HL-60 (cell line): ENCODE measurements around the gene SHCBP1.
A peak's percentile ranks its signal among the peaks of the same experiment; 100 is the strongest.

ENCODE experiments used
- DNase-seq, 2 experiments: peaks; one replicate each; pipeline ENCODE4 v3.0.0-alpha.2; 2010 to 2020; ENCODE audit warnings: low read depth in 1 of 2, low spot score in 1 of 2
- H3K27ac ChIP-seq: fragments of 250-450 bp; sonication (Bioruptor Pico); replicated peaks from 2 replicates; pipeline ENCODE4 v1.5.1; 2020; ENCODE audit warnings: mild to moderate bottlenecking, moderate library complexity
- H3K27me3 ChIP-seq: fragments of 250-450 bp; sonication (Bioruptor Pico); 2 replicates; pipeline ENCODE4 v1.5.1; 2021; ENCODE audit warnings: mild to moderate bottlenecking, moderate library complexity; ENCODE audit not compliant: insufficient read depth, poor library complexity, severe bottlenecking
- H3K4me3 ChIP-seq: replicated peaks from 2 replicates; pipeline ENCODE4 v1.5.1; 2011; ENCODE audit warnings: mild to moderate bottlenecking, control low read depth, low read length; ENCODE audit not compliant: insufficient read depth
- GABPA ChIP-seq: IDR thresholded peaks from 2 replicates; pipeline ENCODE4 v1.6.1; 2012; ENCODE audit warnings: low read depth
- POLR2AphosphoS5 ChIP-seq: IDR thresholded peaks from 2 replicates; pipeline ENCODE4 v1.6.1; 2012; ENCODE audit warnings: low read depth
- SPI1 ChIP-seq: IDR thresholded peaks from 2 replicates; pipeline ENCODE4 v1.6.1; 2012; ENCODE audit warnings: low read depth, mild to moderate bottlenecking, borderline replicate concordance
- TF ChIP-seq, protein P1 (sequence below): IDR thresholded peaks from one replicate; pipeline ENCODE4 v1.5.1; 2011; ENCODE audit warnings: low read length, control low read depth, inconsistent platforms; ENCODE audit not compliant: insufficient read depth
- TF ChIP-seq, protein P2 (sequence below): IDR thresholded peaks from 2 replicates; pipeline ENCODE4 v1.6.1; 2012; ENCODE audit warnings: low read depth; ENCODE audit not compliant: insufficient replicate concordance

The SHCBP1 gene

DNA sequence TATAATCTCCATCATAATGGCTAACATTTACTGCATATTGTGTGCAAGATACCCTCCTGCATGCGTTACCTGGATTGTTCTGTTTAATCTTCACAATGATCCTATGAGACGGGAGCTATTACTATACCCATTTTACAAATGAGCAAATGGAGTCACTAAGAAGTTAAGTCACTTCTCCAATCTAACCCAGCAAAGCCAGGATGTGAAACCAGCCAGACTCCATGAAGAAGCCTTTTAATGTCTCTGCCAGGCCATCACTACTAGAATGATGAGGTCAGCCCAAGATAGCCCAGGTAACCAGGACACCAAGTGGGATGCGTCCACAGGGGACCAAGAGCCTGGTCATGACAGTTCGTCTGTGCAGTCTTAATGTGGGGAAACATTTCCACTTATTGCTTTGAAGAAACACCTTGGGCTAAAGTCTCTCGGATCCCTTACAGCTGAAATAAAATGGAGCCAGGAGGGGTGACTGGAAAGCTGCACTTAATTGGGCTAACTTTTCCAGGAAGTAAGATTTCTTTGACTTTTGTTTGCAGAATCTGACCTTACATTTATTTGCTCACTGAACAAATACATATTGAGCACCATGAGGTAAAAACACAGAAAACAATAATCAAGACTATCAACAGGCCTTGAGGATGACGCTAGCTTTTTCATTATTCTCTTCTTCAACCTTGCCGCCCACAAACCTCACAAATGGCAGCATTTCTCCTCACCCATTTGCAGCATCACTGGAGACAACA is 926 bp upstream of the SHCBP1 start:
- no peak overlapping the region; the same call in 1 of the 2 replicates for H3K27ac ChIP-seq

DNA sequence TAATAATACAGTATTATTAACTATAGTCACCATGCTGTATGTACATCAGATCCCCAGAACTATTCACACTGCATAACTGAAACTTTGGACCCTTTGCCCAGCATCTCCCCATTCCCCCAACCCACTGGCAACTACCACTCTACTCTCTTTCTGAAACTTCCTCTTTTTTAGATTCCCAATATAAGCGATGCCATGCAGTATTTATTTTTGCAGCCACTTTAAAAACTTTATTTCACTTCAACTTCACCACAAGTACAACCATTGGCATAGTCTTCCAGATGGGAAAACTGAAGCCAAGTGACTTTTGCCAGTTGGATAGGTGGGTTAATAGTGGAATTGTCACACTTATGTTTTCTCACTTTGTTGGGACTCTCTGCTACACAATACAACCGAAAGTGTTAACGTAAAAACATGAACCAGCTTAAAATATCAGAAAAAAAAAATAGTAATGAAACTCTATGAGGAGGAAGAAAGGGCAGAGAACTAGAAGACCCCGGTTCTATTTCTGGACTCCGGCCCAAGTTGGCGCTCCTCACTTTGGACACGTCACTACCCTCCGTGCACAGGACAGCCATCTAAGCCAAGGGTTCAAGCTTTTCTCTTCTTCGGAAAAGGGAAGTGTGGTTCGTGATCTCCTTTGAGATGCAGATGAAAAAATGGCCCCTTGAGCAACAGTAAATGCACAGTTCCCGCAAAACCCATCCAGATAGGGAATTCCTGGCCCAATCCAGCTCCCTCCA is 743 bp downstream of the SHCBP1 start:
- no peaks in the 10 kb centered on the region for H3K27me3 ChIP-seq
- TF ChIP-seq, protein P1, sequence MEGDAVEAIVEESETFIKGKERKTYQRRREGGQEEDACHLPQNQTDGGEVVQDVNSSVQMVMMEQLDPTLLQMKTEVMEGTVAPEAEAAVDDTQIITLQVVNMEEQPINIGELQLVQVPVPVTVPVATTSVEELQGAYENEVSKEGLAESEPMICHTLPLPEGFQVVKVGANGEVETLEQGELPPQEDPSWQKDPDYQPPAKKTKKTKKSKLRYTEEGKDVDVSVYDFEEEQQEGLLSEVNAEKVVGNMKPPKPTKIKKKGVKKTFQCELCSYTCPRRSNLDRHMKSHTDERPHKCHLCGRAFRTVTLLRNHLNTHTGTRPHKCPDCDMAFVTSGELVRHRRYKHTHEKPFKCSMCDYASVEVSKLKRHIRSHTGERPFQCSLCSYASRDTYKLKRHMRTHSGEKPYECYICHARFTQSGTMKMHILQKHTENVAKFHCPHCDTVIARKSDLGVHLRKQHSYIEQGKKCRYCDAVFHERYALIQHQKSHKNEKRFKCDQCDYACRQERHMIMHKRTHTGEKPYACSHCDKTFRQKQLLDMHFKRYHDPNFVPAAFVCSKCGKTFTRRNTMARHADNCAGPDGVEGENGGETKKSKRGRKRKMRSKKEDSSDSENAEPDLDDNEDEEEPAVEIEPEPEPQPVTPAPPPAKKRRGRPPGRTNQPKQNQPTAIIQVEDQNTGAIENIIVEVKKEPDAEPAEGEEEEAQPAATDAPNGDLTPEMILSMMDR, result no peak
- TF ChIP-seq GABPA (no peak), POLR2AphosphoS5 (no peak), SPI1 (peak; percentile 92)
- TF ChIP-seq, protein P2, sequence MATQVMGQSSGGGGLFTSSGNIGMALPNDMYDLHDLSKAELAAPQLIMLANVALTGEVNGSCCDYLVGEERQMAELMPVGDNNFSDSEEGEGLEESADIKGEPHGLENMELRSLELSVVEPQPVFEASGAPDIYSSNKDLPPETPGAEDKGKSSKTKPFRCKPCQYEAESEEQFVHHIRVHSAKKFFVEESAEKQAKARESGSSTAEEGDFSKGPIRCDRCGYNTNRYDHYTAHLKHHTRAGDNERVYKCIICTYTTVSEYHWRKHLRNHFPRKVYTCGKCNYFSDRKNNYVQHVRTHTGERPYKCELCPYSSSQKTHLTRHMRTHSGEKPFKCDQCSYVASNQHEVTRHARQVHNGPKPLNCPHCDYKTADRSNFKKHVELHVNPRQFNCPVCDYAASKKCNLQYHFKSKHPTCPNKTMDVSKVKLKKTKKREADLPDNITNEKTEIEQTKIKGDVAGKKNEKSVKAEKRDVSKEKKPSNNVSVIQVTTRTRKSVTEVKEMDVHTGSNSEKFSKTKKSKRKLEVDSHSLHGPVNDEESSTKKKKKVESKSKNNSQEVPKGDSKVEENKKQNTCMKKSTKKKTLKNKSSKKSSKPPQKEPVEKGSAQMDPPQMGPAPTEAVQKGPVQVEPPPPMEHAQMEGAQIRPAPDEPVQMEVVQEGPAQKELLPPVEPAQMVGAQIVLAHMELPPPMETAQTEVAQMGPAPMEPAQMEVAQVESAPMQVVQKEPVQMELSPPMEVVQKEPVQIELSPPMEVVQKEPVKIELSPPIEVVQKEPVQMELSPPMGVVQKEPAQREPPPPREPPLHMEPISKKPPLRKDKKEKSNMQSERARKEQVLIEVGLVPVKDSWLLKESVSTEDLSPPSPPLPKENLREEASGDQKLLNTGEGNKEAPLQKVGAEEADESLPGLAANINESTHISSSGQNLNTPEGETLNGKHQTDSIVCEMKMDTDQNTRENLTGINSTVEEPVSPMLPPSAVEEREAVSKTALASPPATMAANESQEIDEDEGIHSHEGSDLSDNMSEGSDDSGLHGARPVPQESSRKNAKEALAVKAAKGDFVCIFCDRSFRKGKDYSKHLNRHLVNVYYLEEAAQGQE, result no peak
- peak overlapping the region; percentile 97 for H3K4me3 ChIP-seq
- peak overlapping the region; percentile 99 for H3K27ac ChIP-seq
- DNase-seq, result peak; percentile 52 to 63

More for the DNA sequence above, 926 bp upstream of the SHCBP1 start:
- Histone ChIP-seq H3K4me3 (no peak overlapping the region), H3K27me3 (no peaks in the 10 kb centered on the region)
- TF ChIP-seq, protein P2, result no peak
- TF ChIP-seq SPI1 (no peak), GABPA (no peak), POLR2AphosphoS5 (no peak)
- TF ChIP-seq, protein P1, result no peak
- no peak for DNase-seq

DNA sequence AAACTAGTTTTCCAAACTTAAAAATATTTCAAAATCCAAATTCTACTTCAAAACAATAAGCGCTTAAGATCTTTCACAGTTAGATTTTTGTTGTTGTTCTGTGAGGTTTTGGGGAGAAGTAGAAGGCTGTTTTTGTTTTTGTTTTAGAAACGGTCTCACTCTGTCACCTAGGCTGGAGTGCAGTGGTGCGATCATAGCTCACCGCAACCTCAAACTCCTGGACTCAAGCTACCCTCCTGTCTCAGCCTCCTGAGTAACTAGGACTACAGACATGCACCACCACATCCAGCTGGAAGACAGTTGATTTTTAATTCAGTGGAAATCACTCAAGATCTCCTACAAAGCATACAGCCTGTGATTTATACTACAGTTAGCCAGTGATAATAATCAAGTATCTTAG is 2.7 kb downstream of the SHCBP1 start:
- no peak for TF ChIP-seq POLR2AphosphoS5
- TF ChIP-seq, protein P1, result no peak
- TF ChIP-seq, protein P2, result no peak
- no peak for TF ChIP-seq SPI1
- no peak for TF ChIP-seq GABPA

More for the DNA sequence above, 2.7 kb downstream of the SHCBP1 start:
- no peak overlapping the region for H3K27ac ChIP-seq
- no peak overlapping the region for H3K4me3 ChIP-seq
- H3K27me3 ChIP-seq, result no peaks in the 10 kb centered on the region
- DNase-seq, result no peak
